NB4 (cell line): ENCODE data around the gene FAR2.

Experiments
- CTCF ChIP-seq: IDR thresholded peaks from one replicate; pipeline ENCODE4 v1.5.1; 2012; ENCODE audit warnings: low read depth, low read length
- MYC ChIP-seq: IDR thresholded peaks from 2 replicates; pipeline ENCODE4 v1.6.1; 2011; ENCODE audit warnings: low read depth, low read length
- POLR2A ChIP-seq: IDR thresholded peaks from 2 replicates; pipeline ENCODE4 v1.6.1; 2011; ENCODE audit warnings: mild to moderate bottlenecking; ENCODE audit not compliant: insufficient read length; ENCODE audit errors: extremely low read depth
- TF ChIP-seq, protein P1 (sequence below): IDR thresholded peaks from 2 replicates; pipeline ENCODE4 v1.6.1; 2011; ENCODE audit warnings: low read depth, low read length

DNA sequence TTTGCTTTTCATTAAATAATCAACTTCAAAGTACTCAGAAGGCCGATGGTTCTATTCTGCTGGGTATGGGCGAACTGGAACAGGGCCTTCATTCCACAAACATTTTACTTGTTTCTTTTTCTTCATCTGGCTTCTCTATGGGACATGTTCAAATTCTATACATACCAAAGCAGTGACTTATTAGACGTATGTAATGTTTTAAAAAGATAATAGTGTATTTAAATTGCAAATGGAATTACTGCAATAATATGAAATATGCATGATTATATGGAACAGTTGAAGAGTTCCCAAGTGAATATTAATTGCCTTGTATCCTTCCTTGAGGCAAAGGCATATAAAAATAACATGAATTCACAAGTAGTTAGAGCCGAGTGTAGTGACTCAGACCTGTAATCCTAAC lies 75.5 kb downstream of the FAR2 start:
- TF ChIP-seq POLR2A = no peak
- no peak for TF ChIP-seq CTCF
- TF ChIP-seq MYC = no peak
- TF ChIP-seq, protein P1, sequence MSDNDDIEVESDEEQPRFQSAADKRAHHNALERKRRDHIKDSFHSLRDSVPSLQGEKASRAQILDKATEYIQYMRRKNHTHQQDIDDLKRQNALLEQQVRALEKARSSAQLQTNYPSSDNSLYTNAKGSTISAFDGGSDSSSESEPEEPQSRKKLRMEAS = no peak
